NK-92 treated with Interleukin-12 subunit alpha and Interleukin-12 subunit beta, amount 100 ng/mL, for 24 hours (cell line): ENCODE measurements around the gene MTHFR.
A peak's percentile ranks its signal among the peaks of the same experiment; 100 is the strongest.
"Not testable (repeated sequence)": the region's sequence is repeated elsewhere in the genome, so short reads cannot be mapped to it uniquely, and the experiment has no call there.

Experiments
- DNase-seq: peaks from one replicate; lab custom pipeline; 2025; lab: John Stamatoyannopoulos, UW

The MTHFR gene

DNA sequence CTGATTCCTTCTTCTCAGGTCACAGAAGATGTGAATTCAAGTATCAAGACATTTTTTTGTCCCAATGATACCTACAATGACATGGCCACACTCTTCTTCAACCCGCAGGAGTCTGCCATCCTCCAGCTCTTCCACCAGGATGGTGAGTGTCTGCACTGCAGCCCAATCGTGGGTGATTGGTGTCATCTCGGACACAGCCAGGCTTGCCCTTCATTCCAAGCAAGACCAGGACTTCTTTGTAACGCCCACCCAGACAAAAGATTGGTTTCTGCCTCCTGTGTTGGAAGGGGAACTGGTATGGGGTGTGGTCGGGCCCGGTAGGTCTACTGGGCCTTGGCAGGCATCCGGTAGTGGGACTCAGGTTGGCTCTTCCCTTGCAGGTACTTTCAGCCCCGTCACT, 27.7 kb upstream of the MTHFR start:
- no peak for DNase-seq

- no peak for DNase-seq
Observed at GRCh38 chr1:11831945-11832725, 26.4 kb upstream of the MTHFR start.

DNA sequence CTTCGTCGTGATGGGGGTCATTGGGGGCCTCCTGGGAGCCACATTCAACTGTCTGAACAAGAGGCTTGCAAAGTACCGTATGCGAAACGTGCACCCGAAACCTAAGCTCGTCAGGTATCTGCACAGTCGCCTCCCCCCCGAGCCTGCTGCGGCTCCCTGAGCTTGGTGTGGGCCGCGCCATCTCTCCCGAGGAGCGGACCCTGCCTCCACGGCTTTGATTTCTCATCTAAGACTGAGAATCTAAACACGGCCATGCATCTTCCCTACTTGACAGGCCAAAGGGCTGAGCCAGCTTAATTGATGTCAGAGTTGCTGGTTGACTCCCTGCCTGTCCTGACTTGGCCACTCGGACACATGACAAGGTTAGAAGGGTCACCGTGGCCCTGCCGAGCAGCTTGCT, 22.7 kb upstream of the MTHFR start:
- DNase-seq = no peak

GRCh38 chr1:11826946-11827345, 21.2 kb upstream of the MTHFR start:
- no peak for DNase-seq

- no peak for DNase-seq
Observed at GRCh38 chr1:11825131-11825530, 19.4 kb upstream of the MTHFR start.

DNA sequence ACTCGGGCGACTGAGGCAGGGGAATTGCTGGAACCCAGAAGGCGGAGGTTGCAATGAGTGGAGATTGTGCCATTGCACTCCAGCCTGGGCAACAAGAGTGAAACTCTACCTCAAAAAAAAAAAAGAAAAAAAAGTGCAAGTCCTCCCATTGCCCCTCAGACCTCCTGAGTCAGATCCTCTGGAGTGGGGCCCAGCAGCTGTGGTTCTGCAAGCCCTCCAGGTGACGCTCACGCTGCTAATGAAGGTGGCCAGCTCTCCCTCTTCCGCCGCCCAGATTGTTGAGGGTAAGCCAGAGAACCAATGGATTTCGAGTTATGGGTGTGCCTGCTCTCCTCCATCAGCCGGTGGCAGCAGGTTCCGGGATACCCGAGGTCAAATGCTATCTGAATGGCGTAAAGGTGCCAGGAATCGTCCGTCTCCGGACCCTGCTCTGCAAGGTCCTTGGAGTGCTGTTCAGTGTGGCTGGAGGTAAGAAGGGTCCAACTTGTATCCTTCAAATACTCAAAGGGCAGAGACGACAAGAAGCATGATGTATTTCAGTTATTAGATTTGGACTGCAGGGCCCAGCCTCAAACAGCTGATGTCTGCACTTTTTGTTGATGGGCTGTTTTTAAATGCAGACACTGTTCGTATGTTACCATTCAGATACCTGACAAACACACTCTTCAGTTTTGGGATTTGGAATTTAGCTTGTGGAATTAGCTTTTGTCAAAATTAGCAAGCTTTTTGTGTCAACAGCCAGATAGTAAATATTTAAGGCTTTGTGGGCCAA, 17.8 kb upstream of the MTHFR start:
- no peak for DNase-seq

GRCh38 chr1:11822091-11822490, 16.3 kb upstream of the MTHFR start:
- no peak for DNase-seq

GRCh38 chr1:11817192-11817591, 11.4 kb upstream of the MTHFR start:
- DNase-seq = no peak

DNA sequence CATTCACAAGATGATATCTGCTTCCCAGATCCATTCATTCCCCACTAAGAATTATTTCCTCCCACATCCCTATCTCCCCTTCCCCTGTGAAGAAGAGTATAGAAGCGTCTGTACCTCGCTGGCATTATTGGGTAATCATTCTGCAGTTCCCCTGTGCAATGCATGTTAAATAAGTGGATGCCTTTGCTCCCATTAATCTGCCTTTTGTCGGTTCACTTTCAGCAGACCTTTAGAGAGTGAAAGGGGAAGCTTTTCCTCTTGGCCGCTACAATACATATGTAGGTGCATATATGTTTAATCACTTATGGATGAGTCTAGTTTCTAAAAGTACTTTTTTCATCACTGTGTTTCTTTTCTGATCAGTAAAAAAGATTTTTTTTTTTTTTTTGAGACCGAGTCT, 7.3 kb upstream of the MTHFR start:
- DNase-seq = no peak

DNA sequence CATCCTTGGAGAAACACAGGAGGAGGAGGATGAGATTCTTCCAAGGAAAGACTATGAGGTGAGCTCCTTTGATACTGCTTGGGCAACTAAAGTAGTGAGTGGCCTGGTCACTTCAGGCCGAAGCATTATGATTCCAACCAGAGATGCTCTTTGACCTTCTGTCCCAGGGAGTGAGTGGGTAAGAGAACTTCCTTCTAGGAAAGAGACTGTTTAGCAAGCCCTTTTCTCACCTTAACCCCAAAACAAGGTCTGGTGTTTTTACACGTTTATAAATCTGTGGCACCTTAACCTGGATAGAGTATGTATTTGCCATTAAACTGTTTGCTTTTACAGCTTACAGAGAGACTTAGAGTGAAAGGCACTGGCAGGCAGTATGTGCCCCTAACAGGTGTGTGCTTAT, 1.4 kb upstream of the MTHFR start:
- DNase-seq = no peak

GRCh38 chr1:11806307-11806936, 658 bp upstream of the MTHFR start:
- DNase-seq = peak; percentile 91

DNA sequence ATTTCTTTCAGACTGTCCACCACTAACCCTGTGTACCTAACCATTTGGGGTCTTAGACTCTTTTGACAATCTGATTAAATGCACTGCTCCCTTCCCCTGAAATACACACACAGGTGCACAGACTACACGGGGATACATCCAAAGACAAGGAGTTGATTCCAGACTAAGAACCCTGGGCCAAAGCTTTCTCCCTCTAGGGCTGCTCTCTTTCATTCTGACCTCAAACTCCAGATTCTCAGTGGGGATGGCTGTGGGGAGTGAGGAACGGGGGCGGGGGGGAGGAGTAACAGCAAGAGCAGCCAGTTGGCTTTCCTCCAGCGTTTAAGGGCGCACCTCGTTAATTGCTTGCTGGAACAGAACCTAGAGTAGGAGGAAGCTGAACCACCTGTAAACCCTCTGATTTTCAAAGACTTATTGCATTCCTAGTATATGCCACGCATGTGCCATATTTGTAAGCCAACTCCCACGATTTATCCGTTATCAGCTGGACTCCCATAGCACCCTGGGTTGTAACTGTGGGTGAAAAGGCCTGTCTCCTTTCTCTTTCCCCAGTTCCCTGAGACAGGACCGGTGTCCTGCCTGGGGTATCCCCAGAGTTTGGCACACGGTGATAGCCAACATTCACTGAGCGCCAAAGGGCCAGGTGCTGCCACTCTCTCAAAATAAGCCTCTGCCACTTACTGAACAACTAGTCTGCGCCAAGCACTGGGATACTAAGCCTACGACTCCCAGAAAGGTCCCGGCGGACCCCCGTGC, 920 bp downstream of the MTHFR start:
- no peak for DNase-seq

DNA sequence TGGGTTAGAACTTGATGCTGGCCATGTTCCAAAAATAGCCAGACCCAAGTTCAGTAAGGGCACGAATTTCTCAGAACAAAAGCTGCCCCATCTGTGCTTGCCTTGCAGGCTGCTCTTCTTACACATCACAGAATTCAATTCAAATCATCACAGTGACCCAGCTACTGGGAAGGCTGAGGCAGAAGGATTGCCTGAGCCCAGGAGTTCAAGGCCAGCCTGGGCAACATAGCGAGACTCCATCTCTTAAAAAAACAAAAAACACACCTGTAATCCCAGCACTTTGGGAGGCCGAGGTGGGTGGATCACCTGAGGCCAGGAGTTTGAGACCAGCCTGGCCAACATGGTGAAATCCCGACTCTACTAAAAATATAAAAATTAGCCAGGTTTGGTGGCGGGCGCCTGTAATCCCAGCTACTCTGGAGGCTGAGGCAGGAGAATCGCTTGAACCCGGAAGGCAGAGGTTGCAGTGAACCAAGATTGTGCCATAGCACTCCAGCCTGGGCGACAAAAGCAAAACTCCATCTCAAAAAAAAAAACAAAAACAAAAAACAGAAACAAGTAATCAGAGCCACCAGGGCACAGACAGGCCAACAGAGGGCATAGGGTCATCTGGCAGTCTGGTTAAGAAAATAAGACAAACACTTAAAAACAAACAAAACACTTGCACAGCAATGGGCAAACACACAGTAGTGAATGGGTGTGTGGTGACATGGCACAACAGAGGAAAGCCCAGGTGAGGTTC, 1.7 kb downstream of the MTHFR start:
- not testable (repeated sequence) for DNase-seq

DNA sequence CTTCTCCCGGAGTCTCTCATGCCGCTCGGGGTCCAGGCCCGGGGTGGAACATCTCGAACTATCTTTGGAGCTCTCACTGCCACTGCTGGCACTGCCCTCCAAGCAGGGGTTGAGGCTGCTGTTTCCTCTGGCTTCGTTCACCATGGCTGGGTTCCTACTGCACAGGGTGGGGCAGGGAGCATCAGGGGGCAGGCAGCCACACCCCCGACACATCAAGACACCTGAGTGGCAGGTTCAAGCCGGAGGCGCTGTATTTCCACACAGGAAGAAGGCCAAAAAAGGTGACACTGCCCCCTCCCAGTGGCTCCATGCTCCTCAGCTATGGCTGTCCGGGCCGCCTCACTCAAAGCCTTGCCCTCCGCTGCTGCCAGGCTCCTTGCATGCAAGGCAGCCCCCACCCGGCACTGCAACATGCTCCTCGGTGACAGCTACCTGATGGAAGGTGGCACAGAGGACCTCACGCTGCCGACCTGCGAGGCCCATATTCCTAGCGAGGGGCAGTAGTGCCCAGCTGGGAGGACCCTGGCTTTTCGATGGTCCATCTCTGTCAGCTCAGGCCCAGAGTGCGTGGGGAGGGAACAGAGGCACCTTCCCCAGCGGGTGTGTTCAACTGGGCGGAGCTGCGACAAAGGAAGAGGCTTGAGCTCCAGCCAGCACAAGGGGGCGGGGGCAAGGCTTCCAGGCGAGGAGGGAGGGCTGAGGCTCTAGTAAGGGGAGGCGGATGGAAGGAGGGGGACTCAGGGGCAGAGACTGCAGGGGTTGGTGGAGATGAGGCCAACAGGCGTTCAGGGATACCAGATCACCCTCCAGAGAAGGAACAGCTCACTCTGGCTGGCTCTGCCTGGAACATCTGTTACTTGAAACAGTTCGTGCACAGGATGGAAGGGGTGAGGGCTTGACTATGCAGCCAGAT, 2.5 kb downstream of the MTHFR start:
- DNase-seq = peak; percentile 78

DNA sequence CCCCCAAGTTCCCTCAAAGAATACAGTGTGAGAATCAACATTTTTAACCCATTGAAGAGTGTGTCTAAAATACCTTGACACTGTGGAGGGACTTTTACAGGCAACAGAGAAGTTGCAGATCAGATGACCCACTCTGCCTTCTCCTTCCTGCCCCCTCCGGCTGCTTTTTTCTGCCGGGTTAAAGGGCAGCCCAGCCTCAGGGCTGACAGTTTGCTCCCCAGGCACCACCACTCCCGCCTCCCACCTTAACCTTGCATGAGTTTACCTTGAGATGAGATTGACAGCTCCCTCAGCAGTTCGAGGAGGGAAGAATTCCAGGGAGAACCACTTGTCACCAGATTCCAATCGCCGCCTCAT, 3.2 kb downstream of the MTHFR start:
- DNase-seq = no peak

DNA sequence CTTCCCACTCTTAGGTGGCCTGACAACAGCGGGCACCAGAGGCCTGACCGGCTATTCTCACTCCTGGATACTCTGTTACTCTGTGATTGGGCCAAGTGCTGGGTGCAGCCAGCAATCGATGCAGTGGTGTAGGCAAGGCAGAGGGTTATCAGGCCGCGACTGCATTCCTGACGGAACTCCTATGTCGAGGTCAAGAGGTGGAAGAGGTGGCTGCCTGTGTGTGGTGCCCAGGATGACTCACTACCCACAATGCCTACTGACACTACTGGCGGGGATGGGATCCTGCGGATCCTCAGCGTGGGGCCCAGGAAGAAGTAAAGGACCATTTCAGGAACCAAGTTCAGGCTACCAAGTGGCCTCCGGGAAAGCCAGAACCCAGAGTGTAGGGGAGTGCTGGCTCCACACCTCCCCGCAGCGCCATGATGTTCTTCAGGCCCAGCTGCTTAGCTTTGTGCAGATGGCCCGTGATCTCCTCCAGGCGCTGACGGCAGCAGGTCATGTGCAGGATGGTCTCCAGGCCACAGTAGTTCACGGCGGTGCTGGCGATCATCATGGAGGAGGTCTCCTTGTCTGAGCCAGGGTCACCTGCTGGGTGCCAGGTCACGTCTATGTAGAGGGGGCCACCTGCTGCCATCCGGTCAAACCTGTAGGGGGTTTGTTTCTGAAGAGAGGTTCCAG, 4.9 kb downstream of the MTHFR start:
- DNase-seq = no peak

- no peak for DNase-seq
Observed at GRCh38 chr1:11800391-11800755, 5.4 kb downstream of the MTHFR start.

DNA sequence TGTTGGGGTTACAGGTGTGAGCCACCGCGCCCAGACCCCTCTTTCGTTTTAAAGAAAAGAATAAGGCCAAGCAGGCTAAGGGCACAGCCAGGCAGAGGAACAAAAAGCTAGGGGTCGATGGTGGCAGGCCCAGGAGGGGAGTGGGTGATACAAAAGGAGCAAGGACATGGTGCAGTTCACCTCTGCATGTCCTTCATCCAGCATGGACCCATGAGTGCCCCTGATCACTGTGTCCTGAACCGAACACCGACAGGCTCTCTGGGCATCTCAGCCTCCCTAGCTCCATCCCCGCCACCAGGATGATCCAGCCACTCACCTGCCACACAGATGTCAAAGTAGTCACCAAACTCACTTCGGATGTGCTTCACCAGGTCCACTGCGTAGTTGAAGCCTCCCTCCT, 5.9 kb downstream of the MTHFR start:
- DNase-seq = no peak

- no peak for DNase-seq
Observed at GRCh38 chr1:11799099-11799498, 6.7 kb downstream of the MTHFR start.
